GM18499 (cell line): ENCODE measurements around the gene XPC.
"Not testable (repeated sequence)": the region's sequence is repeated elsewhere in the genome, so short reads cannot be mapped to it uniquely, and the experiment has no call there.

Experiments
- ATAC-seq: cut with Tn5 transposase; IDR thresholded peaks from one replicate; pipeline ENCODE4 v1.9.1; 2021; ENCODE audit warnings: moderate number of reproducible peaks; ENCODE audit not compliant: insufficient read depth, unreplicated experiment

The XPC gene

DNA sequence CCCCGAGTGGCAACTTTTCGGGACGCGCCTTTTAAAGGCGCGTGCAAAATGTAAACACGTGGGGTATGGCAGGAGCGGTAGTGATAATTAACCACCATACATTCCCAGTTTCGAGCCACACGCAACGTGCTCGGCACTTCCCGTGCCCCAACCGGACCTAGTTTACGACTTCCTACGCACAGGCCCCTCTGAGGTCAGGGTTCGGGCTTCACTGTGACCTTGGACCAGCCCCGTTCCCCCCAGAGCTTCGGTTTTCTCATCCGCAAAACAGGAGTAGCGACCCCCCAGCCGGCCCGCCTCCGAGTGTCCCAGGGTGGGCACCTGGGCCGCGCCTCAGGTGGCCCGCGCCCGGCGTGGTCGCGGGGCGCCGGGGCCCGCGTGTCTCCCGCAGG lies 54.2 kb downstream of the XPC start:
- peak; percentile 25 for ATAC-seq

DNA sequence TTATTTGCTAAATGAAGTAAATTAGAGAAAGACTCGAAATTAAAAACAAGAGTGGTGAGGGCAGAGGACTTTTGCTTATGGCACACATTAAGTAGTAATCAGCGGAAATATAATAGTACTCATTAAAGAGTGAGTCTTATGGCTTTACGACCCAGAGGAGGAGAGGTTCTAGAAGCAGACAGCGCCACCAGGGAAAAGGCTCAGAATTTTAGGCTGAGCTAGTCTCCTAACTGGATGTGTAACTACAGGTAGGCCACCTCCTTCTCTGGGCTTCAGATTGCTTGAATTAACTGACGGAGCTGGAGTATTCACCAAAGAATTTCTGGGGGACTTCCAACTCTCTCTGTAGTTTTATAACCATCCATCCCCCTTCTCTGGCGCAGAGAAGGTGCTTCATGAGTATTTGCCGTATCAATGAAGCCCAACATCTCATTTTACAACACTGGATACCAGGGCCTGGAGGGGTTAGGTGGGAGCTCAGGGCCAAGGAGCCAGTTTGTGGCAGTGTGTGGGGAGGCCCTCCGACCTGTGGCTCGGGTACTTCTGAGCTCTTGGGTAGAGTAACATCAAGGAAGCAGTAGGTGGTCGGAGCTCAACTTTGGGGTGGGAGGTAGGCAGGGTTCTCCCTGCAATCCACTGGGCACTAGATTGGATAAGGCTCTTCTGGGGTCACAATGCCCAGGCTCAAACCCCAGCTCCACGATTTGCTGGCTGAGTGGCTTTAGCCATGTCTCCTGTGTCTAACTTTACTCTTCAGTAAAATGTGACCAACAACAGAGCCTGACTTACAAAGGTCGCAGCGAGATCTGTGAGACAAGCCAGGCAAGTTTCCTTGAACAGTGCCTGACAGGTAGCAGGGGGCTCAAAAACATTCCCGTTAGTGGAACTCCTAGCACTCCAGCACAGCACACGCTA lies 54.8 kb downstream of the XPC start:
- no peak for ATAC-seq

DNA sequence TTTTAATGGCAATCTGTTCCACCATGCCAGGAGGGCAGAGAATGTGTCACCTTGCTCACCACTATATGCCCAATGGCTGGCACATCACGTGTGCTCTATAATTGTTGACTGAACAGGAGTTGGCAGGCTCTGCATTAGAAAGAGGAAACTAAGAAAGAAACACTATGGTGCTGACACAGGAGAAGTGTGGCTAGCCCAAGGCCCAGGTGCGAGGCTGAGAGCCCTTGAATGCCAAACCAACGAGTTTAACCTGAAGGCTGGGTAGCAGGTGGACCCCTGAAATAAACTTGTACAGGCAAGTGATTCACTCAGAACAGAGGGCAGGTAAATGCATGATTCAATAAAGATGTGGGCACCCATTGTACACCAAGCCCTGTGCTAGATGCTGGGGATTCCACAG lies 56.1 kb downstream of the XPC start:
- ATAC-seq: no peak

DNA sequence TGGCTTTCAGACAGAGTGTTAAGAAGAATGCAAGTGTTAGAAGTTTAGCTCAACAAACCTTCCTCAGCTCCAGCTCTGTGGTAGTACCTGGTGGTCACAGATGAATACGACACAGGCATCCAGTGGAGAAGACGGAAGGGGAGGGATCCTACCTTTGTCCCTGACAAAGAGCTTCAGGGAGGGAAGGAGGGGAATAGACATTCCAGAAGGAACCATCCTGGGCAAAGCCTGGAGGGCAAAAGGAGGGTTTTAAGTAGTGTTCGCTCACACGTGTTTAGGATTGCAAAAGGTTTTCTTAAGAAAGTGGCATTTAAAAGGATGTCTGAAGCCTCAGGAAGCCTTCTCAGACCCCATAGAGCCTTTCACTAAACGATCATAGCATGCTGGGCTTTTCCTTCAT lies 56.5 kb downstream of the XPC start:
- no peak for ATAC-seq

- not testable (repeated sequence) for ATAC-seq
Observed at GRCh38 chr3:14120921-14121448, 57.4 kb downstream of the XPC start.

- no peak for ATAC-seq
Observed at GRCh38 chr3:14120111-14120920, 58.1 kb downstream of the XPC start.

GRCh38 chr3:14119651-14120050 lies 58.8 kb downstream of the XPC start:
- ATAC-seq: no peak

- ATAC-seq: no peak
Observed at GRCh38 chr3:14118400-14119381, 59.7 kb downstream of the XPC start.

DNA sequence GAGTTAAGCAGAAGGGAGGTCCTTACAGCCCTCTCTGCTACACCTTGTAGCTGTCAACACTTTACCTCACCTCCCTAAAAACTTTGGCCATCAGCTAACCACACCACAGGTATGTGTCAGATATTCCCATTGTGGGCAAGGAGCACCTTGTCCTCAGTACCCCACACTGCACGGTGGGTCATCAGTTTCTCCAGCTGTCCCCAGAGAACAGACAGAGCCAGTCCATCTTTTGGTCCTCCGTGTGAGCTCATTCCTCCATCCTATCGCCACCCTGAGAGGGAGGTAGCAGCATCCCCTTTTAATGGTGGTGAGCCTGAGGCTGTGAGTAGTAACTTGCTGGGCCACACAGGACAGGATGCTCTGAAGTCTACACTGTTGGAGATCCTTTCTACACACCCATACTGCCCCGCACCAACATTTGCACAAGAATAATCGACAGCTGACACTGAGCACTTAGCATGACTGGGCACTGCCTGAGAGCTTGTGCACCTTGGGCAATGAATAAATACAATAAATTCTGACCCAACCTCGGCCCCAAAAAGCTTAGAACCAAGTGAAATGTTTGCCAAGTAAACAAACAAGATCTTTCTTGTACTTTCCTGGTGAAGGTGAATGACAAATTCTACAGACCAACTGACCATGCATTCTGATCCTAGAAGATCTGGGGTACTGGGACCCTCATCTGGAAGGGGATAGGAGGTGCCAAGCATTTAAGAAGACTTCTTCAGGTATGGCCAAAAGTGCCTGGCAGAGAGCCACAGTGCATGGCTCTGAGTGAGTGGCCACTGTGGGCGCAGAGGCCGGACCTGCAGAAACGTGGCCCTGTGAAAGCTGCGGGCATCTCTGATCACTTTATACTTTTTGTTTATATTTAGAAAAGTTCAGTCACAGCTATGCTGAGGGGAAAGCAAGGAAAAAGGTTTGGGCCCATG lies 60.7 kb downstream of the XPC start:
- no peak for ATAC-seq

DNA sequence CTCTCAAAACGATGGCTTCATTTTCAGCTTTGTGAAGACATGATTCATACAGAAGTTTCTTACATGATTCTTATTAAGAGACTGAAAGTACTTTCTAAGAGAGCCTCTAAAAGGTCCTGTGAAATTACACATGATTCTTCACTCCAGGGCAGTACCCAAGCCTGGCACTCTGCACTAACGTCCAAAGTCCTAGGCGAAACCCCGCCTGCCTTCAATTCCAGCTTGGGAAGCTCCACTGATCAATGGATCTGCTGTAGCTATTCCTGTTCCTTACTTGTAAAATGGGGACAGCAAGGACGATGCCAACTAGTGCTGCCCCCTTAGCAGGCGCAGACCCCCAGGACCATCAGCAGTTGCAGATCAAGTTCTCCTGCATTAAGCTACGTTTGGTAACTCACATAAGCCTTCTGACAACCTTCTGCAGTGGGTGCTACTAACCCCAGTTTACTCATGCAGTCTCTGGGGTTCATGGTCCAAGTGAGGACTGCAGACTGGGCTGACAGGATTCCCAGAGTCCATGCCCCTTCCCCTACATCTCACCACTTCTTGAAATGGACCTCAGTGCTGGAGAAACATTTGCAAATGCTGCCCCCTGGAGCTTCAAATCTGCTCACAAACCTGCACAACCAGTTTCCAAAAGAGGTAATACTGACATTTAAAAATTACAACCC lies 64.3 kb downstream of the XPC start:
- no peak for ATAC-seq

GRCh38 chr3:14110699-14111098 lies 67.7 kb downstream of the XPC start:
- ATAC-seq: no peak

- ATAC-seq: not testable (repeated sequence)
Observed at GRCh38 chr3:14109821-14110220, 68.6 kb downstream of the XPC start.

- no peak for ATAC-seq
Observed at GRCh38 chr3:14097616-14098391, 80.6 kb downstream of the XPC start.

DNA sequence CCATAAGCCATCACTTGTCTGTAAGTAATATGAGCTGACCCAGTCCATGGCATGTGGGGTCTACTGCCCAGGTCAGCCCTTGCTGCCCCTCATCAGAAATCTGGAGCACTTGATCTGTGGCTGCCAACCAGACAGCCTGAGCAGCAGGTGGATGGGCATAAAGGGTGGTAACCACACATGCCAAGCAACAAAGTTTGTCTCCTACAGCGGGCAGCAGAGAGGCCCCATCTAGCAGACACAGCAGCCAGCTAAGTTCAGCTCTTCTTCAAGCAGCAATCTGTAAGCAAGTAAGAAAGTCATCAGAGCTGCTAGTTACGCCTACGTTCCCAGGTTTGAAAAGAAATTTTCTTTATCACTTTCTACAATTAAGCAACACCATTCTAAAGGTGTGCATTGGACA lies 81.7 kb downstream of the XPC start:
- ATAC-seq: no peak
